Gastroesophageal sphincter (tissue), 3 donors: Measurements from ENCODE around the gene FLOT1.

Source experiments
- EP300 ChIP-seq: sonication (generic); formaldehyde crosslinking; IDR thresholded peaks from one replicate; pipeline ENCODE4 v1.6.1; 2017; ENCODE audit warnings: antibody characterized with exemption, mild to moderate bottlenecking
- POLR2A ChIP-seq, 2 donors: fragments of 450-650 bp; IDR thresholded peaks; one replicate each; pipeline ENCODE4 v1.6.1; 2017; ENCODE audit warnings: antibody characterized with exemption in 2 of 2, mild to moderate bottlenecking in 2 of 2, moderate library complexity in 1 of 2
- POLR2AphosphoS5 ChIP-seq: sonication (generic); formaldehyde crosslinking; IDR thresholded peaks from one replicate; pipeline ENCODE4 v1.6.1; 2017; ENCODE audit warnings: antibody characterized with exemption
- TF ChIP-seq, protein P1 (sequence below), 4 experiments: fragments of 200-600 bp in 2 of 4; fragments of 450-650 bp in 2 of 4; sonication (generic) in 1 of 4; IDR thresholded peaks; one replicate each; pipeline ENCODE4 v1.5.1; 2017 to 2019; ENCODE audit warnings: antibody characterized with exemption in 4 of 4, mild to moderate bottlenecking in 2 of 4, moderate library complexity in 2 of 4

DNA sequence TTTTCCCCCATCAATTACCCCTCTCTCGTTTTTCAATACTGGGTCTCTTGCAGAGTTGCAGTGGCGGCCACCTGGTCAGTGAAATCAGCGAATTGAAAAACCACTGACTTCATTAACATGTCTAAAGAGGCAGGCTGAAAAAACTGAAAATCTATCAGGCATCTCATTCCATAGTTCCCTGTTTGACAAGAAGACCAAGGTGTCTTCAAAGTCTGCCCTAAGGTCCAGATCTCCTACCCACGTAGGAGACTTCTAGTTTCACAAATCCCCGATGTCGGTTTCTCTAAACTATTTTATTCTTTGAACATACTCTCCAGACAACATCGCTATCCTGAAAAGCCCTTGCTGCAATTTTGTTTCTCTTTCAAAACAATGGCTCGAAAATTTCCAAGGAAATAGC lies 23.1 kb downstream of the FLOT1 start:
- no peak for TF ChIP-seq EP300
- TF ChIP-seq, protein P1, sequence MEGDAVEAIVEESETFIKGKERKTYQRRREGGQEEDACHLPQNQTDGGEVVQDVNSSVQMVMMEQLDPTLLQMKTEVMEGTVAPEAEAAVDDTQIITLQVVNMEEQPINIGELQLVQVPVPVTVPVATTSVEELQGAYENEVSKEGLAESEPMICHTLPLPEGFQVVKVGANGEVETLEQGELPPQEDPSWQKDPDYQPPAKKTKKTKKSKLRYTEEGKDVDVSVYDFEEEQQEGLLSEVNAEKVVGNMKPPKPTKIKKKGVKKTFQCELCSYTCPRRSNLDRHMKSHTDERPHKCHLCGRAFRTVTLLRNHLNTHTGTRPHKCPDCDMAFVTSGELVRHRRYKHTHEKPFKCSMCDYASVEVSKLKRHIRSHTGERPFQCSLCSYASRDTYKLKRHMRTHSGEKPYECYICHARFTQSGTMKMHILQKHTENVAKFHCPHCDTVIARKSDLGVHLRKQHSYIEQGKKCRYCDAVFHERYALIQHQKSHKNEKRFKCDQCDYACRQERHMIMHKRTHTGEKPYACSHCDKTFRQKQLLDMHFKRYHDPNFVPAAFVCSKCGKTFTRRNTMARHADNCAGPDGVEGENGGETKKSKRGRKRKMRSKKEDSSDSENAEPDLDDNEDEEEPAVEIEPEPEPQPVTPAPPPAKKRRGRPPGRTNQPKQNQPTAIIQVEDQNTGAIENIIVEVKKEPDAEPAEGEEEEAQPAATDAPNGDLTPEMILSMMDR (IDR thresholded peaks at IDR 0.05) = no peak
- TF ChIP-seq POLR2A (IDR thresholded peaks at IDR 0.05) = no peak
- no peak for TF ChIP-seq POLR2AphosphoS5
